H1 (cell line): ENCODE measurements around the gene MYMX. TPM values are rescaled to one million over a fixed set of nuclear protein-coding genes. Genes with fewer than 3 reads are reported as not detected.

ENCODE experiments used
- EZH2 ChIP-seq: fragments of 200-600 bp; sonication (generic); IDR thresholded peaks from 2 replicates; pipeline ENCODE4 v1.7.1; 2012; ENCODE audit warnings: low read depth, mild to moderate bottlenecking, moderate library complexity, low read length, inconsistent platforms; ENCODE audit not compliant: severe bottlenecking
- GTF2F1 ChIP-seq: IDR thresholded peaks from 2 replicates; pipeline ENCODE4 v1.6.1; 2012; ENCODE audit warnings: low read depth, low read length, improper control_type of control experiment, borderline replicate concordance
- HDAC2 ChIP-seq, 2 experiments: fragments of 300-600 bp in 1 of 2; sonication (generic) in 1 of 2; IDR thresholded peaks; 2 replicates each; pipeline ENCODE4 v1.6.1; 2011 to 2012; ENCODE audit warnings: low read depth in 2 of 2, low read length in 2 of 2, mild to moderate bottlenecking in 2 of 2, moderate library complexity in 2 of 2, borderline replicate concordance in 1 of 2, inconsistent platforms in 1 of 2
- POU5F1 ChIP-seq: IDR thresholded peaks from 2 replicates; pipeline ENCODE4 v1.6.1; 2011; ENCODE audit warnings: low read depth, mild to moderate bottlenecking, low read length, moderate library complexity
- SAP30 ChIP-seq: fragments of 300-600 bp; sonication (generic); IDR thresholded peaks from 2 replicates; pipeline ENCODE4 v1.7.1; 2012; ENCODE audit warnings: low read length, moderate library complexity, mild to moderate bottlenecking, inconsistent platforms; ENCODE audit not compliant: insufficient read depth, insufficient replicate concordance
- YY1 ChIP-seq: IDR thresholded peaks from 2 replicates; pipeline ENCODE4 v1.6.1; 2011; ENCODE audit warnings: low read depth, mild to moderate bottlenecking, low read length
- ZNF274 ChIP-seq: IDR thresholded peaks from 2 replicates; pipeline ENCODE4 v1.7.0; 2012; ENCODE audit warnings: low read length, borderline replicate concordance; ENCODE audit errors: extremely low read depth
- polyA plus RNA-seq, 7 experiments: library from polyadenylated mRNA; depleted of rRNA in 3 of 7; stranded (reverse) in 5 of 7; unstranded in 2 of 7; fragments of >200 nt in 5 of 7; fragments of 200-250 nt in 2 of 7; gene quantifications; 1 replicate in 5 of 7; 2 replicates in 1 of 7; 4 replicates in 1 of 7; pipeline versions ENCODE4 v1.2.1 to v1.2.3, GENCODE V29; 2011 to 2013; ENCODE audit warnings: missing spikeins in 2 of 7, mixed read lengths in 2 of 7
- total RNA-seq: library from RNA; stranded (reverse); fragmentation: NEBNext Ultra II Directional; extraction: Animal tissue kit (Norgen Biotek cat#: 25700); gene quantifications from 2 replicates; pipeline ENCODE4 v1.2.1, GENCODE V29; 2021

The MYMX gene
- total and polyA plus RNA-seq, 2 of the 8 experiments (the other 6 are each of a cell fraction or from before 2014, with no cell fraction given), result 4.7 to 6.9 TPM

GRCh38 chr6:44255105-44255808, 38.5 kb downstream of the MYMX start (continued):
- TF ChIP-seq YY1 (no peak), ZNF274 (no peak), GTF2F1 (no peak), EZH2 (no peak), HDAC2 (IDR thresholded peaks at IDR 0.05; ENCODE audit: borderline replicate concordance in 1 of 2, low read depth in 2 of 2, low read length in 2 of 2) (no peak), POU5F1 (no peak), SAP30 (no peak)
